HG03520 (cell line): Measurements from ENCODE around the gene BRME1.

ENCODE experiments used
- ATAC-seq: cut with Tn5 transposase; IDR thresholded peaks from one replicate; pipeline ENCODE4 v1.9.1; 2021; ENCODE audit warnings: mild to moderate bottlenecking, moderate library complexity; ENCODE audit not compliant: unreplicated experiment

BRME1 gene

DNA sequence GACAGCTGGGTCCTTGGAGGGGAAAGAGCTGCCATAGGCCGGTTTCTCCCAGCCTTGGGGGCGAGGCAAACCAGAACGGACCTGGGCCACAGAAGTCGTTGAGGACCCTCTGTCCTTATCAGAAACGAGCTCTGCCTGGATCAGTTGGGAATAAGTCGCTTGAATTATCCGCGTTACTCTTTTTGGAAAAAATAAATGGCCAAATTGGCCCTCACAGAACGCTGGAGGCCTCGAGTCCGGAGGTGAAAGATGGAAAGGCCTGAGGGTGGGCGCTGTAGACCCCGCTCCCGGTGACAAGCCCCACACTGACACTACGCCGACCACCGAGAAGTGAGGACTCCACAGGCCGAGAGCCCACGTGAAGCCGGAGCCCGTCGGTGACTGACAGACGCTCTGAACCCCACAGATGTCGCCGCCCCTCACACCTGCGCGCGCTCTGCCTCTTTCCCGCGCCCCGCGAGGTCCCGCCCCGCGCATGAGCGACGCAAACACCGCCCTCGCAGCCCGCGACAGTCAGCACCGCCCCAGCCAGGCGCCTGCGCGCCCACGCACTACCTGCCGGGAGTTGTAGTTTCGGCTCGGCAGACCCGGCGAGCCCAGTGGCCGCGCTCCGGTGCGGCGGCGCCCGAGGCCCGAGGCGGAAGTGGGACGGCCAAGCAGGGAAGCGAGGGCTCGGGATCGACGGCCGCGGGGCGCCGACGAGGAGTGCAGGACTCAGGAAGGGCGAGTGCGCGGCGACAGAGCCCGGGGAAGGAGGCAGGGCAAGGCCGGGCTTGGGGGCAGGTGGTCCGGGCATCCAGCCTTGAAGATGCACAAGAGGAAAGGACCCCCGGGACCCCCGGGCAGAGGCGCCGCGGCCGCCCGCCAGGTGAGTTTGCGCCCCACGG lies at the start of gene BRME1, which contains the start of gene CC2D1A:
BRME1 (minus strand) TSS at position 484 of the 887 bp plus-strand sequence. CDS start 1,225 bp downstream, outside the sequence.
CC2D1A (plus strand) TSS at position 568 of the 887 bp plus-strand sequence; CDS start at position 809, 241 bp downstream.
- peak; percentile 83 for ATAC-seq

DNA sequence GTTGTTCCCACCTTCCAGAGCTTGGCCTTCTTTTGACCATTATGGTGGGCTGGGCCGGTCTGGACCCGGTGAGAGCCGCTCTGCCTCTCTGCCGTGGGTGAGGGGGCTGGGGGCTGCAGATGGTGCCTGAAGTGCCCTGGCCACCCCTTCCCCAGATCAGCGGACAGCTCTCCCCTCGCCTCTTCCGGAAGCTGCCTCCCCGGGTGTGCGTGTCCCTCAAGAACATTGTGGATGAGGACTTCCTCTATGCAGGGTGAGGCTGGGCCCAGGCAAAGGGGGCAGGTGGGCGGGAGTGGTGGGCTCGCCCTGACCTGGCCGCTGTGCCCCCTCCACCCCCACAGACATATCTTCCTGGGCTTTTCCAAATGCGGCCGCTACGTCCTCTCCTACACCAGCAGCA lies 48.3 kb upstream of the BRME1 start:
- no peak for ATAC-seq

DNA sequence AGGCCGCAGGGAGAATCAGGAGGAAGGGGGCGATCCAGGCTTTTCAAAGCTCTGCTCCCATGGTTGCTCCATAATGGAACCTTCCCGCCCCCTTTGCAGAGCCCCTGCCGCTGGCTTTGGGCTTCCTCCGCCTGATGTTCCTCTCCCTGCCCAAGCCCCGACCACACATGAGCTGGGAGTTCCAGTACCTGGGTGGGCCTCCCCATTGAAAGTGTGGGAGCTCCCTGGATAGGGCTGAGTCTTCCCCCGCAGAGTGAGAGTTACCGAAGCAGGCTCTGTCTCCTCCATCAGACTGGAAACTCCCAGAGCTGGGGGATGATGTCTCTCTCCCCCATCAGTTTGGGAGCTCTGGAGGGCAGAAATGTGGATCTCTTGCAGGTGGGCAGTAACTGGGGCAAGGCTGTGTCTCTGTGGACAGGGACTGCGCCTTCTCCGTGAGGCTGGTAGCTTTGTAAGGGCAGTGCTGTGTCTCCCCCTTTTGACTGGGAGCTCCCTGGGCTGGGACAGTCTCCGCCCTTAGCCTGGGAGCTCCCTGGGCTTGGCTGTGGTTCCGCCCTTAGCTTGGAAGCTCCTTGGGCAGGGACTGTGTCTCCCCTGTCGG lies 47.1 kb upstream of the BRME1 start:
- ATAC-seq = no peak

DNA sequence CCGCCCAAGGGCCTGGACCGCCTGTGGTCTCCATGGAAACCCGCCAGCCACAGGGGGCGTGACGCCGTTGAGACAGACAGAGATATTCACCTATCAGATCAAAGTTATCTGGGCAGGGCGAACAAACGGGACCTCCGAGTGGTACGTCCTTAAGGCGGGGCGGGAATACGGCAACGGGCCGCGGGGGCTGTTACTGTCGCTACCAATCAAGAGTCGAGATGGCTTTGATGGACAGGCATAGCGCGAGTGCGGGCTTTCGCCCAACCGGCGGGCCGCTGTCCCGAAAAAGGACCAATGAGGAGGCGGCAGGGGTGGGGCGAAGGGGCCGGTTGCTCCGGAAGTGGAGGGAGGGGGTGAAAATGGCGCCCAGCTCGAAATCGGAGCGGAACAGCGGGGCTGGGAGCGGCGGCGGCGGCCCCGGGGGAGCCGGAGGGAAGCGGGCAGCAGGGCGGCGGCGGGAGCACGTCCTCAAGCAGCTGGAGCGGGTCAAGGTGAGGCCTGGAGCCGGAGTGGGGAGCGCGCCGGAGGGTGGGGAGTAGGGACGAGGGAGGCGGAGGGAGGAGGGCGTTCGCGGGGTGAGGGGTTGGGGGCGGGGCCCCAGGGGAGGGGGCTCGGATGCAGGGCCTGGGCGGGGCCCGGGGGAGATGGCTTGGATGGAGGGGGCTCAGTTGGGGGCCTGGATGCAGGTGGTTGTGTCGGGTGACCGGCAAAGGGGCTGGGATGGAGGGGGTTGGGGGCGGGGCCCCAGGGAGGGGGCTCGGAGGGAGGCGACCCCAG lies 46.4 kb upstream of the BRME1 start, which contains the start of gene DCAF15:
DCAF15 (plus strand) TSS at position 356 of the 777 bp plus-strand sequence; CDS start at position 360, 4 bp downstream.
- peak; percentile 94 for ATAC-seq

- no peak for ATAC-seq
Measured at GRCh38 chr19:13951799-13952153, 45.9 kb upstream of the BRME1 start.

DNA sequence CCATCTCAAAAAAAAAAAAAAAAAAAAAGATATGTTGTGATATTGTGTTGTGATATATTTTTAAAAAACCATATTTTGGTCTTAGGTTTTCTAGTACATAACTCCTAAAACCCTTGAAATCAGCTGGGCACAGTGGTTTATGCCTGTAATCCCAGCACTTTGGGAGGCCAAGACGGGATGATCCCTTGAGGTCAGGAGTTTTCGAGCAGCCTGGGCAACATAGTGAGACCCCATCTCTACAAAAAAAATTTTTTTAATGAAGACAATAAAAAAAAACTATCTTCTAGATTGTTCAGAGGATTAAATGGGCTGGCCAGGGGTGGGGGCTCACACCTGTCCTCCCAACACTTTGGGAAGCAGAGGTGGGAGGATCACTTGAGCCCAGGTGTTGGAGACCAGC lies 45.1 kb upstream of the BRME1 start:
- no peak for ATAC-seq

DNA sequence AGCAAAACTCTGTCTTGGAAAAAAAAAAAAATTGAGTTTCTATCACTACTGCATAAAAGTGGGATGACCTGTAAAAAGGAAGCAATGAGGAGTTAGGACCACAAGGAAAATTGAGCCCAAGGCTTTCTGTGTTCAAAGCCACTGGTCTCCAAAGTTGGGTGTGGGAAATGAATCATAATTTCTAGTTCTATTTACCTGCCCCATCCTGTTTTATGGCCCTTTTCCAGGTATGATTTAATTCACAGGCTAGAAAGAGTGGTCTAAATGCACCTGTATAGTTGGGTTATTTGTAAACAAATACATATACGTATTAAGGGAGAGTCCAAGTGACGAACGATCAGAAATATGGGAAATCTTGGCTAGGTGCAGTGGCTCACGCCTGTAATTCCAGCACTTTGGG lies 40.5 kb upstream of the BRME1 start:
- ATAC-seq = no peak

- ATAC-seq = no peak
Measured at GRCh38 chr19:13942023-13942684, 36.2 kb upstream of the BRME1 start.

GRCh38 chr19:13938301-13939064 lies 32.6 kb upstream of the BRME1 start, which contains the start of gene PODNL1:
Gene PODNL1 (minus strand): TSS chr19:13938417. CDS start chr19:13938181, 236 bp downstream.
- ATAC-seq = no peak

DNA sequence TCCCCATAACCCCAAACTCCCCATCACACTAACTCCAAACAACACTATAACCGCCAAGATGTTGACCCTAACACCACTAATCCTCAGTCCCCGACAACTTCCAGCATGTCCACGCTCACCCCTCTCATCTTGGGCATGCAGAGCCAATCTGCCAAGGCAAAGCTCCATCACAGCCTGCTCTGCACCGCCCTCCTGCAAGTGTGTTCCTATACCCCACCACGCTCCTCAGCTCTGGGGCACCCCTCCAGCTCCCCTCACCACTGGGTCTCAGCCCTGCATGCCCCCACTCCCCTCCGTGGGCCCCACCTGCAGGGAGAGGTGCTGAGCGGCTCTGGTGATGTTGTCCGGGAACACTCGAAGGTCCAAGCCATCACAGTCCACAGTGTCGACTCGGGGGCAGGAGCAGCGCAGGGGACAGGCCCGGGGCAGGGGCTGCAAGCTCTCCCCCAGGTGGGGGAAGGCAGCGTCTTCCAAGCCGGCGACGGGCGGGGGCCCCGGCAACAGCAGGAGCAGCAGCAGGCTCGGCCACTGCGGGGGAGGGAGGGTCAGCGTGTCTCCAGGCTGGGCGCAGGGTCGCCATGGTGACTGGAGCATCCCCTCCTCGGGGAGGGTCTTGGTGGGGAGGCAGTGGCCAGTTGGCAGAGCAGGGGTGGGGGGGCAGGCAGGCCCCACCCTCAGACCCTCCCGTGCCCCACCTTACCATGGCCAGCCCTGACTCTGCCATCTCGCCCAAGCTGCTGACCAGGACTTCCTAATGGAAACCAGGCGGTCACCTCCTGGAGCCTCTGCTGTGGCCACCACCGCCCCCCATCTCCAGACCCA lies 31.8 kb upstream of the BRME1 start:
- no peak for ATAC-seq

- ATAC-seq = no peak
Measured at GRCh38 chr19:13935765-13936510, 30.0 kb upstream of the BRME1 start.

GRCh38 chr19:13934785-13935109 lies 28.8 kb upstream of the BRME1 start:
- no peak for ATAC-seq

- ATAC-seq = no peak
Measured at GRCh38 chr19:13932911-13933393, 27.0 kb upstream of the BRME1 start.

- no peak for ATAC-seq
Measured at GRCh38 chr19:13932149-13932637, 26.3 kb upstream of the BRME1 start.

- ATAC-seq = no peak
Measured at GRCh38 chr19:13931391-13932148, 25.7 kb upstream of the BRME1 start.

DNA sequence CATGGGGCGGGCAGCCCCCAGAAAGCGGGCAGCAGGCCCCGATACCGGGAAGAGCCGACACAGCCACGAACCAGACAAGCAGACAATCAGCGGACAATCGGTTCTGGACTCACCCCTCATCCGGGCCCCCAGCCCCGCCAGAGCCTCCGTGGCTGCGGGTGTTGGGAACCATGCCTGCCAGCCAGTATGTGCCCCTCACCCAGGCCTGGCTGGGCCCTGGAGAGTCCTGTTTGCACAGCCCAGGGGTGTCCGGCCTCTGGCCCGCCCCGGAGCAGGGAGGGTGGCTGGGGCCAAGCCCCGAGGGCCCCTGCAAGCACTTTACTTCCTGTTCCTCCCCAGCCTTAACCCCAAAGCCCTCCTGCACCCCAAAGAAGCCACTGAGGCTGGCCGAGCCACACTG lies 24.5 kb upstream of the BRME1 start:
- no peak for ATAC-seq

DNA sequence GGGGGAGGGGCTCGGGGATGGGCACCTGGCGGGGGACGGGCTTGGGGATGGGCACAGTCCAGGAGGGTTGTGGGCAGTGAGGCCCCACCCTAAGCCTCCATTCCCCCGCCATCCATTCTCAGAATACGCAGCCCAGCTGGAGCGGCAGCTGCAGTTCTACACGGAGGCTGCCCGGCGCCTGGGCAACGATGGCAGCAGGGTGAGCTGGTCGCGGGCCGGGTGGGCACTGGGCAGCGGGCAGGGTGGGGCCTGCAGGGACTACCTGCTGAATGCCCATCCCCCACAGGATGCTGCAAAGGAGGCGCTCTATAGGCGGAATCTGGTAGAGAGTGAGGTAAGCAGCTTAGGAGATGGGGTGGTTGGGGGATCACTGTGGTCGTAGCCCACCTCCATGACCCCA lies 24.0 kb upstream of the BRME1 start:
- ATAC-seq = no peak
